H1 (cell line): ENCODE results near the gene MRPL27. TPM values are rescaled to one million over a fixed set of nuclear protein-coding genes. Genes with fewer than 3 reads are reported as not detected.

Experiments
- GTF2F1 ChIP-seq: IDR thresholded peaks from 2 replicates; pipeline ENCODE4 v1.6.1; 2012; ENCODE audit warnings: low read depth, low read length, improper control_type of control experiment, borderline replicate concordance
- NANOG ChIP-seq: IDR thresholded peaks from 2 replicates; pipeline ENCODE4 v1.6.1; 2011; ENCODE audit warnings: low read length, low read depth, mild to moderate bottlenecking, inconsistent platforms; ENCODE audit not compliant: insufficient read depth, poor library complexity, severe bottlenecking
- RAD21 ChIP-seq, 2 experiments: IDR thresholded peaks in 1 of 2; conservative IDR thresholded peaks in 1 of 2; 2 replicates each; pipeline ENCODE4 v1.6.1; 2011; ENCODE audit warnings: low read depth in 2 of 2, low read length in 2 of 2, improper control_type of control experiment in 1 of 2, inconsistent platforms in 1 of 2, mild to moderate bottlenecking in 1 of 2, moderate library complexity in 1 of 2
- SUZ12 ChIP-seq: fragments of 200-600 bp; sonication (generic); IDR thresholded peaks from 2 replicates; pipeline ENCODE4 v1.6.1; 2012; ENCODE audit warnings: mild to moderate bottlenecking, inconsistent platforms, low read length, moderate library complexity, mixed read lengths
- TBP ChIP-seq: IDR thresholded peaks from 2 replicates; pipeline ENCODE4 v1.6.1; 2011; ENCODE audit warnings: low read depth, low read length, improper control_type of control experiment
- YY1 ChIP-seq: IDR thresholded peaks from 2 replicates; pipeline ENCODE4 v1.6.1; 2011; ENCODE audit warnings: low read depth, mild to moderate bottlenecking, low read length
- polyA plus RNA-seq, 7 experiments: library from polyadenylated mRNA; depleted of rRNA in 3 of 7; stranded (reverse) in 5 of 7; unstranded in 2 of 7; fragments of >200 nt in 5 of 7; fragments of 200-250 nt in 2 of 7; gene quantifications; 1 replicate in 5 of 7; 2 replicates in 1 of 7; 4 replicates in 1 of 7; pipeline versions ENCODE4 v1.2.1 to v1.2.3, GENCODE V29; 2011 to 2013; ENCODE audit warnings: missing spikeins in 2 of 7, mixed read lengths in 2 of 7
- total RNA-seq: library from RNA; stranded (reverse); fragmentation: NEBNext Ultra II Directional; extraction: Animal tissue kit (Norgen Biotek cat#: 25700); gene quantifications from 2 replicates; pipeline ENCODE4 v1.2.1, GENCODE V29; 2021

MRPL27 gene
- total and polyA plus RNA-seq, 2 of the 8 experiments (the other 6 are each of a cell fraction or from before 2014, with no cell fraction given), result 75.6 to 135 TPM

GRCh38 chr17:50356418-50356817, 16.6 kb downstream of the MRPL27 start (continued):
- TF ChIP-seq RAD21 (IDR thresholded peaks at IDR 0.05 in 1 of 2, conservative IDR thresholded peaks at IDR 0.05 in 1 of 2; ENCODE audit: low read depth in 2 of 2, low read length in 2 of 2), result no peak
- no peak for TF ChIP-seq TBP
- no peak for TF ChIP-seq GTF2F1
- no peak for TF ChIP-seq SUZ12
- TF ChIP-seq NANOG, result no peak
- no peak for TF ChIP-seq YY1
